Measurements from ENCODE around the gene HERPUD2. TPM values are rescaled to one million over a fixed set of nuclear protein-coding genes. Genes with fewer than 3 reads are reported as not detected.

HERPUD2 gene
- total RNA-seq, 2 donors from 2014 or later = 25.3 to 27.4 TPM

- Mint-ChIP-seq H3K4me1 (peaks cover 22% of the 10 kb centered on the region), H3K36me3 (ENCODE audit: low read depth) (no peaks in the 10 kb centered on the region), H3K9me3 (peaks cover 4% of the 10 kb centered on the region), H3K27me3 (no peaks in the 10 kb centered on the region), H3K27ac (no peak overlapping the region), H3K4me3 (no peak overlapping the region)
- ATAC-seq (replicated peaks) = no peak
Measured at GRCh38 chr7:35720849-35721248, 25.9 kb upstream of the HERPUD2 start.

DNA sequence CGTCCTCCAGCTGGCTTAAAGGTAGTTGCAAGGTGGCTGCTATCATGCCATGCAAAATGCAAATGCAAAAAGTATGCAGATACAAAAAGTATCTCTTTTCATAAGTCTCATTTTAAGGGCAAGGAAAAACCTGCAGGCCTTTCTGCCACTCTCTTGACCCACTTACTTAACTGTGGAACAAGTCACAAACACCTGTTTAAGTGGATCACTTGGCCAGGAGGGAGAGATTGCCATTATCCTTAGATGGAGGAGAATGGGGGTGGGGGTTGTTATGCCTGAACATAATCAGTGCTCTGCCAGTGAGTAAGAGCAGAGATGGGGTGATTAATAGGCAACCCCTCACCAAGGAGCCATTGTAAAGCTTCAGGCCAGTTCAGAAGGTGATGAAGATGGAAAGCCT is 25.1 kb upstream of the HERPUD2 start:
- no peak overlapping the region for H3K27ac Mint-ChIP-seq
- no peak overlapping the region for H3K4me3 Mint-ChIP-seq
- no peaks in the 10 kb centered on the region for H3K27me3 Mint-ChIP-seq
- H3K9me3 Mint-ChIP-seq = peaks cover 4% of the 10 kb centered on the region
- no peak for ATAC-seq (replicated peaks)
- H3K4me1 Mint-ChIP-seq = peaks cover 22% of the 10 kb centered on the region
- no peaks in the 10 kb centered on the region for H3K36me3 Mint-ChIP-seq (ENCODE audit: low read depth)

DNA sequence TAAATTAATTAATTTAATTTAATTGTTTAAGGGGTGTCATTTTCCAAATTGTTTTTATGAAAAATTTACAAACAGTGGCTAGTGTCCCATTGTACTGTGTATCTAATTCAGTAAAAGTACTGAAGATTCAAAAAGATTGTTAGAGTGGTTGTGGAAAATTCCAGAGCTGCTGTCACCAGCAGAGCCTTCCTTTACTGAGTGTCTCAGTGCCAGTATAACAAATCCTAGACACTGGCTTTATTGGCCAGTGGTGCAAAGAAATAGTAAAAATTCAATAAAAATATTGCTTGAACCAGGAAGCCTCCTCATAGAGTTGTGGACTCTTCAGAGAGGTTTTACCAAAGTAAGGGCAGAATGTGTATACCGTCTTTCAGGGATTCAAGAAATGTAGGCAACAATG is 23.1 kb upstream of the HERPUD2 start:
- H3K4me1 Mint-ChIP-seq = peaks cover 8% of the 10 kb centered on the region
- no peaks in the 10 kb centered on the region for H3K36me3 Mint-ChIP-seq (ENCODE audit: low read depth)
- H3K9me3 Mint-ChIP-seq = peaks cover 3% of the 10 kb centered on the region
- H3K27me3 Mint-ChIP-seq = no peaks in the 10 kb centered on the region
- H3K4me3 Mint-ChIP-seq = no peak overlapping the region
- no peak for ATAC-seq (replicated peaks)
- H3K27ac Mint-ChIP-seq = no peak overlapping the region

- H3K4me3 Mint-ChIP-seq = no peak overlapping the region
- H3K27ac Mint-ChIP-seq = no peak overlapping the region
- peaks cover 3% of the 10 kb centered on the region for H3K4me1 Mint-ChIP-seq
- ATAC-seq (replicated peaks) = no peak
- H3K27me3 Mint-ChIP-seq = no peaks in the 10 kb centered on the region
- no peaks in the 10 kb centered on the region for H3K36me3 Mint-ChIP-seq (ENCODE audit: low read depth)
- no peaks in the 10 kb centered on the region for H3K9me3 Mint-ChIP-seq
Measured at GRCh38 chr7:35717516-35717915, 22.6 kb upstream of the HERPUD2 start.

DNA sequence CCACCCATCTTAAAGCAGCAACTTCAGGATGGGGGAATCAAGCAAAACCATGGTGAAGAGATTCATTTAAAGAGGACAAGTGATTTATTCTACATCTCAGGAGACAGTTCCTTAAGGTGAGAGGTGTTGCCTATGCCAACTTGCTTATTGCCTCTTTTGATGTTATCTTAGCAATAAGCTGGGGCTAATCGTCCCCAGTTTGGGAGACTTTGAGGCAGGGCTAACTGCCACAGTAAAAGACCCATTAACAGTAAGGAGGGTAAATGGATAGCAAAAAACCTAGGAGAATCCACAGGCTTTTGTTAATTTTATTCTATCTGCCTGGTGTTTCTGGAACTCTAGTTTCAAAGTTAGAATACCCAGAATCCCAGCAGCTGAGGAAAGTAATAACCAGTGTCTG is 22.1 kb upstream of the HERPUD2 start:
- Mint-ChIP-seq H3K36me3 (ENCODE audit: low read depth) (no peaks in the 10 kb centered on the region), H3K4me1 (no peaks in the 10 kb centered on the region), H3K27me3 (no peaks in the 10 kb centered on the region), H3K9me3 (no peaks in the 10 kb centered on the region), H3K27ac (no peak overlapping the region), H3K4me3 (no peak overlapping the region)
- no peak for ATAC-seq (replicated peaks)

DNA sequence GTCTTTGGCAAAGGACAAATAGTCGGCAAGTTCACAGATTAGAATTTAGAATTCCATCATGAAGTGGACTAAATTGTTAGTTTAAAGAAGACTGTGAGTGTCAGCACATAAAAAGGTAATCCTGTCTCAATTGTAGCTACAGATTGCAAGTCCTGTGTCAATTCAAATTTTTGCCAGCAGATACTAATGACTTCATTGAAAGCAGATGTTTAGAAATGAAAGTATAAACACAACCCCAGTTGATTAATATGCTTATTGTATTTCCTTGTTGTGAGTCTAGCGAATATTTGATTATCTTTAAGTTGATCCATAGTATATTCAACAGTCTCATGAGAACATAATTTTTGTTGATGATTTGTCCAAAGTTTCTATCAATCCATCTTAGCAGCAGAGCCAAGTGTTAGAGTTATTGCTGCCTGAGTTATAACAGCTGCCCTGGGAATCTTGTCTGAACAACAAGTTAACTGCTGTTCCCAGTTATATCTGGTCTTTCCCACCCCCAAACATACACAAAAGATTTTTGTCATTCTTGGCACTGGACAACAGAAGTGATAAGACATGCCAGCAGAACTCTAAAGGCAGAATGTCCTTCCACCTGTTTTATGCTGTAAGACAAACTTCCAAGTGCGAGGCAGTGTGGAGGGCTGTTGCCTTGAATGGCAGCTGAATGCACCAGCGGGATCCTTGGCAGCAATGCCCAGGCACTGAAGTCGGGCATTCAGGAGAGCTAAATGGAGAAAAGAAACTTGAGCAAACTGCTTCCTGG is 21.3 kb upstream of the HERPUD2 start:
- no peak overlapping the region for H3K27ac Mint-ChIP-seq

DNA sequence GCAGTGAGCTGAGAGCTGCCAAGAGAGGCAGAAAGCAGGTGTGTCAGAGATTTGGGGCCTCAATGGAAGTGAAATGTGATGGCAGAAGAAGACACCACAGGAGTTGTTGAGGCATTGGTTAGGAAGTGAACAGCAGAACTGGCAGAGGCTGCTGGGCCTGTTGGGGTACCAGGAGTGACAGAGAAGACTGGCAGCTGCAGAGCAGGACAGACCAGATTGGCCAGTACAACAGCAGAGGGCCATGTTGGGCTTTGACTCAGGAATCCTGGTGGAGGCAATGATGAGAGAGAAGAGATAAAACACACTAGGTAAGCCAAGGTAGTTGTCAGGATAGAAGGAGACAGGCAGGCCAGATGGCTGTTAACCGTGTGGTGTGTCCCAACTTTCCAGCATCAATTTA is 19.9 kb upstream of the HERPUD2 start:
- H3K36me3 Mint-ChIP-seq (ENCODE audit: low read depth) = no peaks in the 10 kb centered on the region
- H3K27me3 Mint-ChIP-seq = no peaks in the 10 kb centered on the region
- H3K27ac Mint-ChIP-seq = peak overlapping the region; percentile 6
- no peaks in the 10 kb centered on the region for H3K4me1 Mint-ChIP-seq
- no peaks in the 10 kb centered on the region for H3K9me3 Mint-ChIP-seq
- ATAC-seq (replicated peaks) = peak; percentile 32
- no peak overlapping the region for H3K4me3 Mint-ChIP-seq

More for the DNA sequence above, 21.3 kb upstream of the HERPUD2 start:
- no peaks in the 10 kb centered on the region for H3K4me1 Mint-ChIP-seq
- ATAC-seq (replicated peaks) = no peak
- no peak overlapping the region for H3K4me3 Mint-ChIP-seq
- H3K36me3 Mint-ChIP-seq (ENCODE audit: low read depth) = no peaks in the 10 kb centered on the region
- no peaks in the 10 kb centered on the region for H3K9me3 Mint-ChIP-seq
- H3K27me3 Mint-ChIP-seq = no peaks in the 10 kb centered on the region

DNA sequence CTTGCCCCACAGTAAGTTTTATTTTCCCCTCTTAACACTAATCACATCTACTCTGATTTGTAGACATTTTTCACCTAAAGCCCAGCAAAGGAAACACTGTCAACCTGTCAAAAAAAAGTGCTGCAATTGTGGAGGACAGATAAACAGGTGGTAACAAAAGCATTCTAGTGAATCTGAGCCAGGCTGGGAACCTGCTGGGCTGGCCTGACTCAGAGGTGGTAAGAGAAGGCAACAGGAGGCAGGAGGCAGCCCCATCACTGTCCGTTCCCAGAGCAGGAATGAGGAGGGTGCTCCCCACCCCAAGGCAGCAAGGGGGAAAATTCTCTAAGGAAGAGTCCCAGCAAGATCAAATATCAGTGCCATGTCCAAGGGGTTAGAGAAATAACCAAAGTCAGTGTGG is 19.5 kb upstream of the HERPUD2 start:
- Mint-ChIP-seq H3K27me3 (no peaks in the 10 kb centered on the region), H3K9me3 (no peaks in the 10 kb centered on the region), H3K36me3 (ENCODE audit: low read depth) (no peaks in the 10 kb centered on the region), H3K27ac (peak overlapping the region; percentile 6), H3K4me1 (peaks cover 4% of the 10 kb centered on the region), H3K4me3 (no peak overlapping the region)
- ATAC-seq (replicated peaks) = no peak

DNA sequence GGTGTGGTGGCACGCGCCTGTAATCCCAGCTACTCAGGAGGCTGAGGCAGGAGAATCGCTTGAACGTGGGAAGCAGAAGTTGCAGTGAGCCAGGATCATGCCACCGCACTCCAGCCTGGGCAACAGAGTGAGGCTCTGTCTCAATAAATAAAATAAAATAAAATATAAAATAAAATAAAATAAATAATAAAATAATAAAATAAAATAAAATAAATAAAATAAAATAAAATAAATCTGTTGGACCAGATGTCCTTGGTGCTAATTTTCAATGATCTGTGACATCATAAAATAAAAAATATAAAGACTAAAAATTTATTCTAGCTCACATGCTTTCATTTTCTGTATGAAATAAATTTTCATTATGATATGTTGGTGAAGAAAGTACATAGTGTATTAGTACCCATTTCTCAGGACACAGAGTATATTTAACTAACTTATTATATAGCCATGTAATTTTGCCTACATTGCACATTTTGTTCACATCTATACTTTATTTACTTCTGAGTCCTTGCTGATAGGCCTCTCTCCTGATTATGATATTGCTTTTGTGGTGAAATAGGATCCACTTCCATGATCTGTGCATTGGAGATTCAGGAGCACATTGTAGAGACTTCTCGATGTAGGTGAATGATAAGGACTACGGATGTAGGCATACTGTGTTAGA is 17.8 kb upstream of the HERPUD2 start:
- Mint-ChIP-seq H3K4me1 (peaks cover 5% of the 10 kb centered on the region), H3K27ac (no peak overlapping the region), H3K4me3 (no peak overlapping the region), H3K9me3 (no peaks in the 10 kb centered on the region), H3K27me3 (no peaks in the 10 kb centered on the region), H3K36me3 (ENCODE audit: low read depth) (no peaks in the 10 kb centered on the region)
- ATAC-seq (replicated peaks) = no peak

DNA sequence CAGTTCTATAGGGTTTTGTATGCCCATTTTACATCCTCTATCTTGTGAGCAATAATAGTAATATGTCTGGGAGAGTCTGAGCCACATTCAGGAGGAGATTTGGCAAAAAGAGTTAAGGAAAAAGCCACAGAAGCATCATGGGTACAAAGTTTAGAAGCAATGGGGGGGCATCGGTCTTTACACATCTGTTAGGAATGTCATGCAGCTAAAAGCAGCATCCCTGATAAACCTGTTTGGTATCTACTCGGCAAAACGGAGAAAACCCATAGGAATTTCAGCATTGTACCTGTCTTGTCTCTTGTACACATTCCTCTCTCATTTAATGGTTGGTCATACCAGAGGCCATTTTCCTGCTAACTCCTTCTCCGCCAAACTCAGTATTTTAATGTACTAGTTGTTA is 12.5 kb upstream of the HERPUD2 start:
- no peaks in the 10 kb centered on the region for H3K9me3 Mint-ChIP-seq
- no peak overlapping the region for H3K27ac Mint-ChIP-seq
- peaks cover 5% of the 10 kb centered on the region for H3K4me1 Mint-ChIP-seq
- no peaks in the 10 kb centered on the region for H3K36me3 Mint-ChIP-seq (ENCODE audit: low read depth)
- no peak overlapping the region for H3K4me3 Mint-ChIP-seq
- no peaks in the 10 kb centered on the region for H3K27me3 Mint-ChIP-seq
- ATAC-seq (replicated peaks) = no peak

GRCh38 chr7:35705932-35706461 is 11.1 kb upstream of the HERPUD2 start:
- Mint-ChIP-seq H3K36me3 (ENCODE audit: low read depth) (no peaks in the 10 kb centered on the region), H3K4me3 (no peak overlapping the region), H3K4me1 (peaks cover 5% of the 10 kb centered on the region), H3K9me3 (no peaks in the 10 kb centered on the region), H3K27me3 (no peaks in the 10 kb centered on the region), H3K27ac (no peak overlapping the region)
- no peak for ATAC-seq (replicated peaks)

- Mint-ChIP-seq H3K36me3 (ENCODE audit: low read depth) (no peaks in the 10 kb centered on the region), H3K4me1 (no peaks in the 10 kb centered on the region), H3K27me3 (no peaks in the 10 kb centered on the region), H3K27ac (no peak overlapping the region), H3K4me3 (no peak overlapping the region), H3K9me3 (no peaks in the 10 kb centered on the region)
- no peak for ATAC-seq (replicated peaks)
Measured at GRCh38 chr7:35704261-35704660, 9.3 kb upstream of the HERPUD2 start.

DNA sequence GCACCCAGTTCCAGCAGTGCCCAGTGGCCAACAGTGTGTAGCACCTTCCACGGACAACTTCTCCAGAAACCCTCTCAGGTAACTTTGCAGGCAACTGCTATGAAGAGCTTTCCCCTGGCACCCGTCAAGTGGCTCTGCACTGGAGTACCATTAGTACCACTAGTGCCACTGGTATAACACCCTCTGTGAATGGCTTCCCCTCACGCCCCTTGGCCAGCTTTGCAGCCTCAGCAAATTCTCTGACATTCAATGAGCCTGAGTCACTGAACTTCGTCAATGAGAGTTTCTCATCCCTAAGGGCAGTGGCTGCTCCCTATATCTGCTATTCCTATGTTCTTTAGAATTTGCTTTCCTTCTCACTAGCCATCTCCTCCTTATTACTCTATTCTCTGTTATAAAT is 7.6 kb upstream of the HERPUD2 start:
- H3K27me3 Mint-ChIP-seq = no peaks in the 10 kb centered on the region
- no peaks in the 10 kb centered on the region for H3K9me3 Mint-ChIP-seq
- H3K4me3 Mint-ChIP-seq = no peak overlapping the region
- no peaks in the 10 kb centered on the region for H3K36me3 Mint-ChIP-seq (ENCODE audit: low read depth)
- H3K4me1 Mint-ChIP-seq = no peaks in the 10 kb centered on the region
- ATAC-seq (replicated peaks) = no peak
- no peak overlapping the region for H3K27ac Mint-ChIP-seq

DNA sequence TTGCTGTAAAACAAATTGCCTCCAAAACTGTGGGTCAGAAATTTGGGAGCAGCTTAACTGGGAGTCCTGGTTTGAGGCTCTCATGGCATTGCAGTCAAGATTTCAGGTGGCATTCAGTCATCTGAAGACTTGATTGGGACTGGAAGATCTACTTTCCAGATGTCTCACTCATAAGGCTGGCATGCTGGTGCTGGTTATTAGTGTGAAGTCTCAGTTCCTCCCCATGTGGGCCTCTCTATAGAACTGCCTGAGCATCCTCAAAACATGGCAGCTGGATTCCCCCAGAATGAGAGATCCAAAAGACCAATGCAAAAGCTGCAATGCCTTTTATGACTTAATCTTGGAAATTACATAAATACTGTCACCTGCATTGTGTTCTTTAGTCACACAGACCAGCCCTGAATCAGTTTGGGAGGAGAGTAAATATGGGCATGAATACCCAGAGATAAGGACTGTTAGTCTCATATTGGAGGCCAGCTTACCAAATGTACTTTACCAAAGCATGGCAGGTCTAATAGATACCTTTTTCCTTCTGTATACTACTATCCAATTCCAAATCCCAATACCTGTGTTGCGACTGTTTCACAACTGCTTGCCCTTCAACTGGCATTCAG is 6.5 kb upstream of the HERPUD2 start:
- Mint-ChIP-seq H3K4me3 (no peak overlapping the region), H3K27ac (no peak overlapping the region), H3K9me3 (no peaks in the 10 kb centered on the region), H3K4me1 (peaks cover 9% of the 10 kb centered on the region), H3K27me3 (no peaks in the 10 kb centered on the region), H3K36me3 (ENCODE audit: low read depth) (no peaks in the 10 kb centered on the region)
- peak; percentile 31 for ATAC-seq (replicated peaks)

- no peaks in the 10 kb centered on the region for H3K36me3 Mint-ChIP-seq (ENCODE audit: low read depth)
- no peaks in the 10 kb centered on the region for H3K27me3 Mint-ChIP-seq
- H3K27ac Mint-ChIP-seq = no peak overlapping the region
- peaks cover 10% of the 10 kb centered on the region for H3K4me1 Mint-ChIP-seq
- ATAC-seq (replicated peaks) = no peak
- H3K4me3 Mint-ChIP-seq = no peak overlapping the region
- H3K9me3 Mint-ChIP-seq = no peaks in the 10 kb centered on the region
Measured at GRCh38 chr7:35700865-35701264, 5.9 kb upstream of the HERPUD2 start.

Data from activated T-helper 17 cell treated with anti-CD3 and anti-CD28 coated beads, Interleukin-2, amount 50 U/mL, for 72 hours (primary cell).